HUES6 (cell line): Measurements from ENCODE around the gene ATR.
"Not testable (repeated sequence)": the region's sequence is repeated elsewhere in the genome, so short reads cannot be mapped to it uniquely, and the experiment has no call there.

Source experiments
- H3K27ac ChIP-seq: 2 replicates; pipeline ENCODE4 v1.7.0; 2013; ENCODE audit warnings: low read depth, mild to moderate bottlenecking, low read length, inconsistent platforms
- H3K27me3 ChIP-seq: 2 replicates; pipeline ENCODE4 v1.6.1; 2013; ENCODE audit warnings: low read length; ENCODE audit not compliant: control insufficient read depth, insufficient read depth
- H3K36me3 ChIP-seq: 2 replicates; pipeline ENCODE4 v1.6.1; 2013; ENCODE audit warnings: low read length; ENCODE audit not compliant: control insufficient read depth, insufficient read depth
- H3K4me1 ChIP-seq: 2 replicates; pipeline ENCODE4 v1.6.1; 2013; ENCODE audit warnings: low read length; ENCODE audit not compliant: control insufficient read depth, insufficient read depth
- H3K4me3 ChIP-seq: 2 replicates; pipeline ENCODE4 v1.5.1; 2013; ENCODE audit warnings: low read depth, low read length
- H3K9ac ChIP-seq: one replicate; pipeline ENCODE4 v1.6.1; 2013; ENCODE audit warnings: mild to moderate bottlenecking, low read length
- H3K9me3 ChIP-seq: 2 replicates; pipeline ENCODE4 v1.6.1; 2013; ENCODE audit warnings: low read depth, low read length; ENCODE audit not compliant: control insufficient read depth, insufficient read depth

Gene ATR

GRCh38 chr3:142429582-142429981, 149.0 kb downstream of the ATR start:
- no peak overlapping the region for H3K4me3 ChIP-seq
- no peaks in the 10 kb centered on the region for H3K9me3 ChIP-seq
- no peaks in the 10 kb centered on the region for H3K27me3 ChIP-seq
- no peaks in the 10 kb centered on the region for H3K4me1 ChIP-seq
- H3K27ac ChIP-seq: no peak overlapping the region
- H3K9ac ChIP-seq: no peak overlapping the region
- H3K36me3 ChIP-seq: peaks cover 21% of the 10 kb centered on the region; the same call in 1 of the 2 replicates

GRCh38 chr3:142424754-142425153, 153.8 kb downstream of the ATR start:
- no peaks in the 10 kb centered on the region for H3K9me3 ChIP-seq
- no peak overlapping the region for H3K27ac ChIP-seq
- H3K36me3 ChIP-seq: peaks cover 30% of the 10 kb centered on the region
- H3K4me3 ChIP-seq: no peak overlapping the region
- H3K9ac ChIP-seq: no peak overlapping the region
- H3K27me3 ChIP-seq: no peaks in the 10 kb centered on the region
- no peaks in the 10 kb centered on the region for H3K4me1 ChIP-seq

GRCh38 chr3:142418926-142419592, 159.5 kb downstream of the ATR start:
- H3K9me3 ChIP-seq: no peaks in the 10 kb centered on the region
- H3K4me1 ChIP-seq: no peaks in the 10 kb centered on the region
- H3K27me3 ChIP-seq: no peaks in the 10 kb centered on the region
- no peak overlapping the region for H3K27ac ChIP-seq
- H3K9ac ChIP-seq: no peak overlapping the region
- H3K4me3 ChIP-seq: no peak overlapping the region
- H3K36me3 ChIP-seq: peaks cover 50% of the 10 kb centered on the region

GRCh38 chr3:142417302-142417701, 161.2 kb downstream of the ATR start:
- Histone ChIP-seq H3K9ac (no peak overlapping the region), H3K4me3 (no peak overlapping the region), H3K27ac (no peak overlapping the region), H3K27me3 (no peaks in the 10 kb centered on the region), H3K4me1 (no peaks in the 10 kb centered on the region), H3K9me3 (no peaks in the 10 kb centered on the region), H3K36me3 (peaks cover 44% of the 10 kb centered on the region)

- not testable (repeated sequence) for H3K27ac ChIP-seq, H3K9me3 ChIP-seq, H3K4me3 ChIP-seq, H3K27me3 ChIP-seq, H3K4me1 ChIP-seq, H3K9ac ChIP-seq
- peaks cover 40% of the 10 kb centered on the region for H3K36me3 ChIP-seq
Measured at GRCh38 chr3:142400537-142400936, 178.0 kb downstream of the ATR start.
